Stimulated activated CD8-positive, alpha-beta memory T cell treated with anti-CD3 and anti-CD28 coated beads, Interleukin-4, amount 100 ng/mL, for 4 hours (primary cell): ENCODE data around the gene STEAP2.
A peak's percentile ranks its signal among the peaks of the same experiment; 100 is the strongest.
"Not testable (repeated sequence)": the region's sequence is repeated elsewhere in the genome, so short reads cannot be mapped to it uniquely, and the experiment has no call there.

Experiments used
- DNase-seq, 2 donors: peaks; one replicate each; pipeline ENCODE4 v3.0.0-alpha.2; 2020; ENCODE audit warnings: low read depth in 2 of 2, low spot score in 1 of 2

STEAP2 gene

DNA sequence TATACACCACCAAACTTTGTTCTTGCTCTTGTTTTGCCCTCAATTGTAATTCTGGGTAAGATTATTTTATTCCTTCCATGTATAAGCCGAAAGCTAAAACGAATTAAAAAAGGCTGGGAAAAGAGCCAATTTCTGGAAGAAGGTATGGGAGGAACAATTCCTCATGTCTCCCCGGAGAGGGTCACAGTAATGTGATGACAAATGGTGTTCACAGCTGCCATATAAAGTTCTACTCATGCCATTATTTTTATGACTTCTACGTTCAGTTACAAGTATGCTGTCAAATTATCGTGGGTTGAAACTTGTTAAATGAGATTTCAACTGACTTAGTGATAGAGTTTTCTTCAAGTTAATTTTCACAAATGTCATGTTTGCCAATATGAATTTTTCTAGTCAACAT, 20.9 kb downstream of the STEAP2 start:
- no peak for DNase-seq

GRCh38 chr7:90233569-90233968, 22.0 kb downstream of the STEAP2 start:
- no peak for DNase-seq

GRCh38 chr7:90236721-90237289, 25.3 kb downstream of the STEAP2 start:
- no peak for DNase-seq

GRCh38 chr7:90238022-90238421, 26.5 kb downstream of the STEAP2 start:
- DNase-seq = no peak

DNA sequence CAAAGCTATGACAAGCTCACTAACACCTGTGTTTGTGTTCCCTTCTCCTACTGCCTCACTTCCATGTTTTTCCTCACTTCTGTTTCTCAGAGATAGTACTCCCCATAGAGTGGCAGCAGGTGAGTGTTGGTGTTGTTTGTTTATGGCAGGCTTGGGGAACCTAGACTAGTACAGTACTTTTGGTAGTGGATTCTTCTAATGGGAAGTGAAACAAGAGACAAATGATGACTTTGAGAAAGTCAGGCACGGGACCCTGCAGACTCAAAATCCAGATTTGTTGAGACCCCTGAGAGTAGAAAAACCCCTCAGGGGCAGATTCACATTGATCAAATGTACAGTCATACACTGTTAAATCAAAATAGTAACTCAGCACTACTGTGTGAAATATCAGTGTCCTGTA, 27.0 kb downstream of the STEAP2 start:
- no peak for DNase-seq

GRCh38 chr7:90239050-90239449, 27.5 kb downstream of the STEAP2 start:
- no peak for DNase-seq

GRCh38 chr7:90239625-90240228, 28.2 kb downstream of the STEAP2 start:
- DNase-seq = no peak

GRCh38 chr7:90242369-90243168, 31.0 kb downstream of the STEAP2 start:
- DNase-seq = no peak

GRCh38 chr7:90243556-90243955, 32.0 kb downstream of the STEAP2 start:
- DNase-seq = no peak

DNA sequence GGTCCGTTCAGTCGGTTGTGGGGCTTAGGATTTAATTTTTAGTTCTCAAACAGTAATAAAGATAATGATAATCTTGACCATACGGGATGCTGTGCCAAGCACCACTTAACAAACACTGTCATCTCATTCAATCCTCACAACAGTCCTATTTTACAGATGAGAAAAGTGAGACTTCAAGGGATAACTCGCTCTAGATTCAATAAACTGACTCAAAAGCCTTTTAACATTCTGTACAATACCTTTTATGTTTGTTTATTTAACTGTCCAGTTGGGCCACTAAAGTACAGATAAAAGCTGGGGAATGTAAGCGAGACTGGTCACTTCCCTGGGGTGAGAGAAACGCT, 33.0 kb downstream of the STEAP2 start:
- no peak for DNase-seq

DNA sequence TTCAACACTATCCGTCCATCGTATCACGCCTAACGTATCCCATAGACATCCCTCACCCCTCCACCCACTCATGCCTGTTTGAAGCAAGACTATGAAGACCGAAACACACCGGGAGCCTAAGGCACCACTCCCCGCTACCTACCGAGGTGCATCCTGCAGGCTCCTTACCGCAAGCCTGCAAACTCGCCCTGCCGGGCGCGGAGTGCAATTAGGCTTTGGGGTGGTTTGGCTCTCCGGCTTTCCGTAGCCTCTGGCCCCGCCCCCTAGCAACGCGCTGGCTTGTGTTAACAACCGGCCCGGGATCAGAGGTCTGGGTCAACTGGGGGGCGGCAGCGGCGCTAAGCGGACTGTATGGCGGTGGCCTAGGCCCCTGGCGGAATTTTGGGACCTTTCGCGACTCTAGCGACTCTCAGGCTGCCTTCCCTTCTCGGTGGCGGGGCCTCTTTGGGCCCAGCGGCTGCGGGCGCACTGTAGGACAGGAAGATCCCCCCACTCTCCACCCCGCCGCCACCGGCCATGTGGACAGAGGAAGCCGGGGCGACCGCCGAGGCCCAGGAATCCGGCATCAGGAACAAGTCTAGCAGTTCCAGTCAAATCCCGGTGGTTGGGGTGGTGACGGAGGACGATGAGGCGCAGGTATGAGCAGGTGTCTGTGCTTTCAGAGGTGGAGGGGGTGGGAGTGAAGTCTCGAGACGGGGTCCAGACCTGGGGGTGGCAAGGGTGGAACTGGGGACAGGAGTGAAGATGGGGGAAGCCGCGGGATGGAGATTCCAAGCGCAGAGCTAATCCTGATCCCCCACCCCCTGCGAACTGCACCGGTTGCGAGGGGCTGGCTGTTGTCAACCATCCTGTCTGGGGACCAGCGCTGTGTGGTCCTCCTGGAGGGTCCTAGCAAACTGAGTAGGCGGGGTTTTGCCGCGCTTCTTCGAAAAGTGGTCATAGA, 33.6 kb downstream of the STEAP2 start, which contains the start of gene CFAP69:
Gene CFAP69, plus strand, starts transcription at position 266 of the 943 bp plus-strand sequence. Its CDS starts 251 bp downstream, at position 517.
- DNase-seq = peak; percentile 64 to 71

GRCh38 chr7:90246171-90246570, 34.6 kb downstream of the STEAP2 start:
- DNase-seq = no peak

- DNase-seq = no peak
Measured at GRCh38 chr7:90248706-90249105, 37.2 kb downstream of the STEAP2 start.

DNA sequence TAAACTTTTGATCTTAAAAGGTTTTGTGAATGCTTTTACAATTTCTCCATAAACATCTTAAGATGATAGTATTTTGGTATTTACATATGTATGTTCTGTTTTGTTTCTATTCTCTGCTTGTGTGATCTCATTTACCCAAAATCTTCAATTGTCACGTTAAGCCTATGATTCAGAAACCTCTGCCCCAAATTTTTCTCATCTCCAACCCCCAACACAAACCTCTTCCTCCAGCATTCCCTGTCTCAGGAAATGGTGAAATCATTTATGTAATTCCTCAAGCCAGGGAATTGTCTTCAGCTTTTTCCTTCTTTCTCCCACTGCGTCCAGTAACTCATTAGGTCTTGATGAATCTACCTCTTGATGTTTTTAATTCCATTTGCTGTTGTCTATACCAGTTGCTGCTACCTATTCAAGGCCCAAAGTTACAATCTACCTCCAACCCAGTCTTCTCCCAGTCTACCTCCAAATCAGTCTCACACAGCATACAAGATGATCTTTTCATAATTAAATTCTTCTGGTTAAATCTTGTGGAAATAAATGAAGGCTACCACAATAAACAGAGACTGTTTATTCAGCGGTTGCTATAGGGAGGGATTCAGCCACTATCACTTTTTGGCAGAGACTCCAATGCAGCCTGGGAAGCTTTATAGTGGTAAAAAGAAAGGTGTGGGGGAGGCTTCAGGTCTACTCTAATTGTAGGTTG, 39.2 kb downstream of the STEAP2 start:
- no peak for DNase-seq

GRCh38 chr7:90251304-90251635, 39.7 kb downstream of the STEAP2 start:
- no peak for DNase-seq

DNA sequence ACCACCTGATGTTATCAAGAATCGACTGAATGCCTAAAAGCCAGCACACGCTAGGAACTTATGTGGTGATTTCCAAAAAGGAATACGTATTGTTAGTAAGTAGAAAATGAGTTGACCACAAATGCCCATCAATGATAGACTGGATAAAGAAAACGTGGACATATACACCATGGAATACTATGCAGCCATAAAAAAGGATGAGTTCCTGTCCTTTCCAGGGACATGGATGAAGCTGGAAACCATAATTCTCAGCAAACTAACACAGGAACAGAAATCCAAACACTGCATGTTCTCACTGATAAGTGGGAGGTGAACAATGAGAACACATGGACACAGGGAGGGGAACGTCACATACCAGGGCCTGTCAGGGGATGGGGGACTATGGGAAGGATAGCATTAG, 44.5 kb downstream of the STEAP2 start:
- not testable (repeated sequence) for DNase-seq

GRCh38 chr7:90256778-90257177, 45.2 kb downstream of the STEAP2 start:
- DNase-seq = no peak

- no peak for DNase-seq
Measured at GRCh38 chr7:90261441-90261840, 49.9 kb downstream of the STEAP2 start.

GRCh38 chr7:90262438-90262837, 50.9 kb downstream of the STEAP2 start:
- DNase-seq = no peak

DNA sequence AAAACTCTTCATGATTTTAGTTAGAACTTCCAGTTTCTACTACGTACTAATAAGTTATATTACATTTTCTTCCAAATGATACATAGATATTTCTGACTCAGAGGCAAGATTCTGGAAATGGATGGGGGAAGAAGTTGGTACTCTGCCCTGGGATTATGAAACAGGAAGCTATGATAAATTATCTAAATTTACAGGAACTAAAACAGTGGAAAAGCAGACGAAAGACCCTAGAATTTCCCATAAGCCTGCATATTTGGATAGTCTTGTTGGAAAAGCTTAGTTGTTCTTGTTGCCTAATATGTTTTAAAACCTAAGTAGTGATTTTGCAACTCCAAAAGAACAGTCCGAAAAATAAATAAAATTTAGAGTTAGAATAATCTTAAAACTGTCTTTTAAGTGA, 55.3 kb downstream of the STEAP2 start:
- no peak for DNase-seq
